DMS153 treated with DMSO at 0.1 percent for 48 hours (cell line): ENCODE results near the gene ART4.

Experiments
- DNase-seq: peaks from one replicate; lab custom pipeline; 2025; ENCODE audit not compliant: unreplicated experiment; lab: John Stamatoyannopoulos, UW

Gene ART4

GRCh38 chr12:14843425-14843887 lies at the start of gene ART4:
TSS of gene ART4 (minus strand) at chr12:14843526. CDS start at chr12:14843113, 413 bp downstream.
- DNase-seq = no peak

- DNase-seq = no peak
These were observed 49.6 kb upstream of the ART4 start for GRCh38 chr12:14892726-14893505.

GRCh38 chr12:14890701-14891100 lies 47.4 kb upstream of the ART4 start:
- no peak for DNase-seq

- peak; percentile 15 for DNase-seq
These were observed 42.9 kb upstream of the ART4 start for GRCh38 chr12:14886271-14886670.

GRCh38 chr12:14885718-14886221 lies 42.4 kb upstream of the ART4 start, which contains the start of gene MGP:
TSS of gene MGP (minus strand) at chr12:14885854. CDS start at chr12:14885791, 63 bp downstream.
- DNase-seq = no peak

GRCh38 chr12:14884458-14884878 lies 41.1 kb upstream of the ART4 start:
- no peak for DNase-seq

GRCh38 chr12:14883686-14884085 lies 40.4 kb upstream of the ART4 start:
- no peak for DNase-seq

- no peak for DNase-seq
These were observed 37.6 kb upstream of the ART4 start for GRCh38 chr12:14880890-14881453.

- DNase-seq = no peak
These were observed 36.1 kb upstream of the ART4 start for GRCh38 chr12:14879222-14879933.

GRCh38 chr12:14878488-14878887 lies 35.2 kb upstream of the ART4 start:
- DNase-seq = no peak

- DNase-seq = no peak
These were observed 33.5 kb upstream of the ART4 start for GRCh38 chr12:14876833-14877232.

GRCh38 chr12:14874882-14875281 lies 31.6 kb upstream of the ART4 start:
- DNase-seq = no peak

- DNase-seq = no peak
These were observed 30.3 kb upstream of the ART4 start for GRCh38 chr12:14873440-14874185.

- DNase-seq = no peak
These were observed 28.6 kb upstream of the ART4 start for GRCh38 chr12:14871886-14872285.

GRCh38 chr12:14871247-14871646 lies 27.9 kb upstream of the ART4 start:
- no peak for DNase-seq

GRCh38 chr12:14868916-14869506 lies 25.7 kb upstream of the ART4 start:
- no peak for DNase-seq

GRCh38 chr12:14860490-14860889 lies 17.2 kb upstream of the ART4 start:
- DNase-seq = no peak

- DNase-seq = no peak
These were observed 15.2 kb upstream of the ART4 start for GRCh38 chr12:14858513-14858912.

GRCh38 chr12:14854586-14855183 lies 11.4 kb upstream of the ART4 start:
- DNase-seq = no peak

GRCh38 chr12:14853961-14854360 lies 10.6 kb upstream of the ART4 start:
- no peak for DNase-seq
